PFSK-1 (cell line): ENCODE data around the gene MEA1.

Experiments used
- FOXP2 ChIP-seq: optimal IDR thresholded peaks from 2 replicates; pipeline ENCODE3; 2011; ENCODE audit warnings: borderline replicate concordance, control low read depth, inconsistent platforms; ENCODE audit not compliant: insufficient read depth; ENCODE audit errors: extremely low read length, extremely low read depth
- POLR2AphosphoS5 ChIP-seq: IDR thresholded peaks from 2 replicates; pipeline ENCODE4 v1.6.1; 2012; ENCODE audit warnings: low read depth, mild to moderate bottlenecking, control low read depth, low read length, moderate library complexity
- REST ChIP-seq, 2 experiments: IDR thresholded peaks; 2 replicates each; pipeline versions ENCODE4 v1.6.1 to v1.8.0; 2011 to 2012; ENCODE audit warnings: low read depth in 2 of 2, low read length in 2 of 2, control low read depth in 1 of 2, inconsistent platforms in 1 of 2, mild to moderate bottlenecking in 1 of 2, moderate library complexity in 1 of 2; ENCODE audit not compliant: insufficient read depth in 1 of 2
- SIN3A ChIP-seq: IDR thresholded peaks from 2 replicates; pipeline ENCODE4 v1.6.1; 2012; ENCODE audit warnings: mild to moderate bottlenecking, low read length, moderate library complexity, borderline replicate concordance; ENCODE audit not compliant: insufficient read depth
- TAF1 ChIP-seq: IDR thresholded peaks from 2 replicates; pipeline ENCODE4 v1.6.1; 2012; ENCODE audit warnings: low read length, control low read depth, borderline replicate concordance; ENCODE audit not compliant: insufficient read depth

- TF ChIP-seq POLR2AphosphoS5: no peak
- TF ChIP-seq REST (IDR thresholded peaks at IDR 0.05; ENCODE audit: insufficient read depth in 1 of 2, low read depth in 2 of 2, low read length in 2 of 2): no peak
- TF ChIP-seq SIN3A: no peak
- TF ChIP-seq TAF1: no peak
- no peak for TF ChIP-seq FOXP2
These were observed 49.7 kb downstream of the MEA1 start for GRCh38 chr6:42963855-42964605.
